ENCODE results near the gene ACP1.

The ACP1 gene

GRCh38 chr2:237878-238277, 26.9 kb upstream of the ACP1 start:
- Histone ChIP-seq H3K4me3 (ENCODE audit: low read length) (no peak overlapping the region), H3K36me3 (ENCODE audit: control insufficient read depth, insufficient read depth, low read length) (no peaks in the 10 kb centered on the region), H2BK120ac (ENCODE audit: low read depth, low read length) (no peak overlapping the region), H2BK15ac (replicated peaks; ENCODE audit: low read depth) (no peak overlapping the region), H2BK5ac (ENCODE audit: low read length) (no peak overlapping the region), H3K9ac (ENCODE audit: low read length) (no peak overlapping the region), H3K79me1 (ENCODE audit: low read length) (no peaks in the 10 kb centered on the region), H4K5ac (ENCODE audit: low read length) (no peak overlapping the region), H4K8ac (ENCODE audit: low read depth, low read length) (no peak overlapping the region), H3K27me3 (ENCODE audit: insufficient read depth, low read length, poor library complexity) (no peaks in the 10 kb centered on the region), H3K23ac (ENCODE audit: low read length) (no peak overlapping the region), H3K56ac (ENCODE audit: low read length) (peak overlapping the region; percentile 32), H3K27ac (ENCODE audit: low read depth, low read length) (no peak overlapping the region), H3K4me2 (ENCODE audit: low read length) (no peak overlapping the region), H2AK5ac (ENCODE audit: low read length) (no peak overlapping the region), H3K79me2 (ENCODE audit: control insufficient read depth, insufficient read depth, low read length) (no peaks in the 10 kb centered on the region), H3K4me1 (ENCODE audit: control insufficient read depth, low read depth, low read length) (no peaks in the 10 kb centered on the region), H3K18ac (ENCODE audit: low read length) (no peak overlapping the region), H3K4ac (ENCODE audit: low read depth, low read length) (no peak overlapping the region)
- no peak for DNase-seq
- WGBS (ENCODE audit: extremely low coverage, insufficient coverage, low lambda C conversion rate): no CpG with 5 or more reads among the region's 6 CpGs

GRCh38 chr2:238431-238830, 26.3 kb upstream of the ACP1 start:
- Histone ChIP-seq H2BK5ac (ENCODE audit: low read length) (no peak overlapping the region), H2AK5ac (ENCODE audit: low read length) (no peak overlapping the region), H3K4ac (ENCODE audit: low read depth, low read length) (no peak overlapping the region), H3K4me2 (ENCODE audit: low read length) (no peak overlapping the region), H2BK15ac (replicated peaks; ENCODE audit: low read depth) (no peak overlapping the region), H3K79me1 (ENCODE audit: low read length) (no peaks in the 10 kb centered on the region), H3K4me3 (ENCODE audit: low read length) (no peak overlapping the region), H3K27ac (ENCODE audit: low read depth, low read length) (no peak overlapping the region), H4K8ac (ENCODE audit: low read depth, low read length) (no peak overlapping the region), H3K79me2 (ENCODE audit: control insufficient read depth, insufficient read depth, low read length) (no peaks in the 10 kb centered on the region), H3K27me3 (ENCODE audit: insufficient read depth, low read length, poor library complexity) (no peaks in the 10 kb centered on the region), H3K9ac (ENCODE audit: low read length) (no peak overlapping the region), H3K4me1 (ENCODE audit: control insufficient read depth, low read depth, low read length) (no peaks in the 10 kb centered on the region), H4K5ac (ENCODE audit: low read length) (no peak overlapping the region), H3K18ac (ENCODE audit: low read length) (no peak overlapping the region), H3K56ac (ENCODE audit: low read length) (no peak overlapping the region), H2BK120ac (ENCODE audit: low read depth, low read length) (no peak overlapping the region), H3K36me3 (ENCODE audit: control insufficient read depth, insufficient read depth, low read length) (no peaks in the 10 kb centered on the region), H3K23ac (ENCODE audit: low read length) (no peak overlapping the region)
- WGBS (ENCODE audit: extremely low coverage, insufficient coverage, low lambda C conversion rate): 100% methylated on average over 1 of the region's 3 CpGs
- no peak for DNase-seq

- Histone ChIP-seq H3K79me1 (ENCODE audit: low read length) (no peaks in the 10 kb centered on the region), H3K4ac (ENCODE audit: low read depth, low read length) (no peak overlapping the region), H3K4me2 (ENCODE audit: low read length) (no peak overlapping the region), H3K23ac (ENCODE audit: low read length) (no peak overlapping the region), H2BK5ac (ENCODE audit: low read length) (no peak overlapping the region), H3K56ac (ENCODE audit: low read length) (no peak overlapping the region), H3K79me2 (ENCODE audit: control insufficient read depth, insufficient read depth, low read length) (no peaks in the 10 kb centered on the region), H4K8ac (ENCODE audit: low read depth, low read length) (no peak overlapping the region), H3K4me3 (ENCODE audit: low read length) (no peak overlapping the region), H2BK120ac (ENCODE audit: low read depth, low read length) (peak overlapping the region; percentile 8), H2AK5ac (ENCODE audit: low read length) (no peak overlapping the region), H2BK15ac (replicated peaks; ENCODE audit: low read depth) (no peak overlapping the region), H3K9ac (ENCODE audit: low read length) (no peak overlapping the region), H3K4me1 (ENCODE audit: control insufficient read depth, low read depth, low read length) (no peaks in the 10 kb centered on the region), H3K27ac (ENCODE audit: low read depth, low read length) (no peak overlapping the region), H4K5ac (ENCODE audit: low read length) (no peak overlapping the region), H3K18ac (ENCODE audit: low read length) (no peak overlapping the region), H3K27me3 (ENCODE audit: insufficient read depth, low read length, poor library complexity) (no peaks in the 10 kb centered on the region), H3K36me3 (ENCODE audit: control insufficient read depth, insufficient read depth, low read length) (no peaks in the 10 kb centered on the region)
- DNase-seq: no peak
- no CpG with 5 or more reads among the region's 5 CpGs for WGBS (ENCODE audit: extremely low coverage, insufficient coverage, low lambda C conversion rate)
Measured at GRCh38 chr2:238869-239268, 25.9 kb upstream of the ACP1 start.

GRCh38 chr2:244547-244946, 20.2 kb upstream of the ACP1 start:
- no peak for DNase-seq
- WGBS (ENCODE audit: extremely low coverage, insufficient coverage, low lambda C conversion rate): no CpG with 5 or more reads among the region's 7 CpGs
- no peaks in the 10 kb centered on the region for H3K36me3 ChIP-seq (ENCODE audit: control insufficient read depth, insufficient read depth, low read length)

GRCh38 chr2:246489-247144, 18.1 kb upstream of the ACP1 start:
- no peak overlapping the region for H2AK5ac ChIP-seq (ENCODE audit: low read length)
- DNase-seq: peak; percentile 72
- no peak overlapping the region for H3K27ac ChIP-seq (ENCODE audit: low read depth, low read length)
- H3K23ac ChIP-seq (ENCODE audit: low read length): no peak overlapping the region
- no peak overlapping the region for H3K4ac ChIP-seq (ENCODE audit: low read depth, low read length)
- no peaks in the 10 kb centered on the region for H3K27me3 ChIP-seq (ENCODE audit: insufficient read depth, low read length, poor library complexity)
- H3K79me2 ChIP-seq (ENCODE audit: control insufficient read depth, insufficient read depth, low read length): no peaks in the 10 kb centered on the region
- H3K36me3 ChIP-seq (ENCODE audit: control insufficient read depth, insufficient read depth, low read length): no peaks in the 10 kb centered on the region
- no CpG with 5 or more reads among the region's 6 CpGs for WGBS (ENCODE audit: extremely low coverage, insufficient coverage, low lambda C conversion rate)
- no peak overlapping the region for H3K4me3 ChIP-seq (ENCODE audit: low read length)
- no peak overlapping the region for H4K5ac ChIP-seq (ENCODE audit: low read length)
- H2BK5ac ChIP-seq (ENCODE audit: low read length): no peak overlapping the region
- H2BK120ac ChIP-seq (ENCODE audit: low read depth, low read length): no peak overlapping the region
- H2BK15ac ChIP-seq (replicated peaks; ENCODE audit: low read depth): no peak overlapping the region
- no peak overlapping the region for H3K18ac ChIP-seq (ENCODE audit: low read length)
- H3K56ac ChIP-seq (ENCODE audit: low read length): no peak overlapping the region
- no peak overlapping the region for H3K4me2 ChIP-seq (ENCODE audit: low read length)
- no peaks in the 10 kb centered on the region for H3K4me1 ChIP-seq (ENCODE audit: control insufficient read depth, low read depth, low read length)
- no peak overlapping the region for H3K9ac ChIP-seq (ENCODE audit: low read length)
- H4K8ac ChIP-seq (ENCODE audit: low read depth, low read length): no peak overlapping the region
- no peaks in the 10 kb centered on the region for H3K79me1 ChIP-seq (ENCODE audit: low read length)

More at GRCh38 chr2:244547-244946, 20.2 kb upstream of the ACP1 start:
- Histone ChIP-seq H3K27ac (ENCODE audit: low read depth, low read length) (no peak overlapping the region), H3K79me2 (ENCODE audit: control insufficient read depth, insufficient read depth, low read length) (no peaks in the 10 kb centered on the region), H3K4me2 (ENCODE audit: low read length) (no peak overlapping the region), H3K23ac (ENCODE audit: low read length) (no peak overlapping the region), H3K4ac (ENCODE audit: low read depth, low read length) (no peak overlapping the region), H3K27me3 (ENCODE audit: insufficient read depth, low read length, poor library complexity) (no peaks in the 10 kb centered on the region), H3K4me1 (ENCODE audit: control insufficient read depth, low read depth, low read length) (no peaks in the 10 kb centered on the region), H2BK120ac (ENCODE audit: low read depth, low read length) (no peak overlapping the region), H2BK15ac (replicated peaks; ENCODE audit: low read depth) (no peak overlapping the region), H2BK5ac (ENCODE audit: low read length) (no peak overlapping the region), H2AK5ac (ENCODE audit: low read length) (no peak overlapping the region), H3K18ac (ENCODE audit: low read length) (no peak overlapping the region), H3K4me3 (ENCODE audit: low read length) (no peak overlapping the region), H3K79me1 (ENCODE audit: low read length) (no peaks in the 10 kb centered on the region), H4K5ac (ENCODE audit: low read length) (no peak overlapping the region), H3K56ac (ENCODE audit: low read length) (no peak overlapping the region), H3K9ac (ENCODE audit: low read length) (no peak overlapping the region), H4K8ac (ENCODE audit: low read depth, low read length) (no peak overlapping the region)

GRCh38 chr2:248724-249123, 16.0 kb upstream of the ACP1 start:
- Histone ChIP-seq H3K27me3 (ENCODE audit: insufficient read depth, low read length, poor library complexity) (no peaks in the 10 kb centered on the region), H3K56ac (ENCODE audit: low read length) (no peak overlapping the region), H3K79me1 (ENCODE audit: low read length) (no peaks in the 10 kb centered on the region), H3K4me3 (ENCODE audit: low read length) (no peak overlapping the region), H4K8ac (ENCODE audit: low read depth, low read length) (no peak overlapping the region), H3K18ac (ENCODE audit: low read length) (no peak overlapping the region), H2BK120ac (ENCODE audit: low read depth, low read length) (no peak overlapping the region), H3K79me2 (ENCODE audit: control insufficient read depth, insufficient read depth, low read length) (no peaks in the 10 kb centered on the region), H3K9ac (ENCODE audit: low read length) (no peak overlapping the region), H3K4me2 (ENCODE audit: low read length) (no peak overlapping the region), H4K5ac (ENCODE audit: low read length) (no peak overlapping the region), H3K4ac (ENCODE audit: low read depth, low read length) (no peak overlapping the region), H3K23ac (ENCODE audit: low read length) (no peak overlapping the region), H3K4me1 (ENCODE audit: control insufficient read depth, low read depth, low read length) (no peaks in the 10 kb centered on the region), H3K36me3 (ENCODE audit: control insufficient read depth, insufficient read depth, low read length) (no peaks in the 10 kb centered on the region), H2BK5ac (ENCODE audit: low read length) (no peak overlapping the region), H3K27ac (ENCODE audit: low read depth, low read length) (no peak overlapping the region), H2BK15ac (replicated peaks; ENCODE audit: low read depth) (no peak overlapping the region), H2AK5ac (ENCODE audit: low read length) (no peak overlapping the region)
- WGBS (ENCODE audit: extremely low coverage, insufficient coverage, low lambda C conversion rate): no CpG with 5 or more reads among the region's 2 CpGs
- DNase-seq: no peak
